HEK293T (cell line): ENCODE results near the gene VSTM2B.

Source experiments
- ARNT ChIP-seq: fragments of 450-650 bp; IDR thresholded peaks from 2 replicates; pipeline ENCODE4 v1.6.1; 2017; ENCODE audit warnings: mild to moderate bottlenecking
- BHLHE40 ChIP-seq: fragments of 450-650 bp; IDR thresholded peaks from 2 replicates; pipeline ENCODE4 v1.6.1; 2016; ENCODE audit warnings: mild to moderate bottlenecking, moderate library complexity, borderline replicate concordance
- CTBP1 ChIP-seq: fragments of 450-650 bp; IDR thresholded peaks from 2 replicates; pipeline ENCODE4 v1.6.1; 2016; ENCODE audit warnings: borderline replicate concordance
- FOXA1 ChIP-seq: fragments of 450-650 bp; IDR thresholded peaks from 2 replicates; pipeline ENCODE4 v1.6.1; 2016; ENCODE audit warnings: mild to moderate bottlenecking
- FOXK2 ChIP-seq: fragments of 450-650 bp; IDR thresholded peaks from 2 replicates; pipeline ENCODE4 v1.6.1; 2016; ENCODE audit warnings: mild to moderate bottlenecking
- FOXM1 ChIP-seq: fragments of 450-650 bp; IDR thresholded peaks from 2 replicates; pipeline ENCODE4 v1.6.1; 2017; ENCODE audit warnings: mild to moderate bottlenecking, borderline replicate concordance
- HDGF ChIP-seq: fragments of 450-650 bp; IDR thresholded peaks from 2 replicates; pipeline ENCODE4 v1.6.1; 2017; ENCODE audit warnings: antibody characterized with exemption, borderline replicate concordance
- L3MBTL2 ChIP-seq: fragments of 450-650 bp; conservative IDR thresholded peaks from 2 replicates; pipeline ENCODE4 v1.6.1; 2016; ENCODE audit warnings: mild to moderate bottlenecking
- LEF1 ChIP-seq: fragments of 450-650 bp; IDR thresholded peaks from 2 replicates; pipeline ENCODE4 v1.6.1; 2017; ENCODE audit warnings: mild to moderate bottlenecking, borderline replicate concordance
- NFRKB ChIP-seq: fragments of 450-650 bp; IDR thresholded peaks from 2 replicates; pipeline ENCODE4 v1.6.1; 2016; ENCODE audit warnings: mild to moderate bottlenecking, moderate library complexity
- PKNOX1 ChIP-seq: fragments of 450-650 bp; IDR thresholded peaks from 2 replicates; pipeline ENCODE4 v1.6.1; 2016
- SP1 ChIP-seq: fragments of 450-650 bp; IDR thresholded peaks from 2 replicates; pipeline ENCODE4 v1.6.1; 2017
- TARDBP ChIP-seq: fragments of 450-650 bp; IDR thresholded peaks from 2 replicates; pipeline ENCODE4 v1.6.1; 2016
- ZNF384 ChIP-seq: fragments of 450-650 bp; IDR thresholded peaks from 2 replicates; pipeline ENCODE4 v1.6.1; 2016

GRCh38 chr19:29564574-29565005, 38.8 kb downstream of the VSTM2B start:
- TF ChIP-seq HDGF (no peak), ARNT (no peak), NFRKB (no peak), ZNF384 (no peak), PKNOX1 (no peak), SP1 (no peak), TARDBP (no peak), FOXA1 (no peak), FOXK2 (no peak), BHLHE40 (no peak), FOXM1 (no peak), LEF1 (no peak), L3MBTL2 (no peak), CTBP1 (no peak)
